RWPE1 (cell line): Measurements from ENCODE around the gene STK38.

ENCODE experiments used
- CTCF ChIA-PET: fragments of 350-600 bp; sonication (Branson Sonifier 250); formaldehyde crosslinking; extraction: SDS; loops from one replicate; lab custom pipeline; 2021; lab: Yijun Ruan, JAX
- POLR2A ChIA-PET: fragments of 400-600 bp; formaldehyde crosslinking; extraction: SDS; loops from one replicate; lab custom pipeline; 2020; ENCODE audit warnings: antibody characterized with exemption; ENCODE audit not compliant: low non-redundant PET; lab: Yijun Ruan, JAX
- DNase-seq: peaks from one replicate; pipeline ENCODE4 v3.0.0; 2012; ENCODE audit warnings: low spot score
- H3K27ac ChIP-seq: fragments of 450-650 bp; 2 replicates; pipeline ENCODE4 v1.5.1; 2017
- CTCF ChIP-seq: fragments of 450-650 bp; conservative IDR thresholded peaks from 2 replicates; pipeline ENCODE4 v1.5.1; 2017; ENCODE audit warnings: low read depth, mild to moderate bottlenecking

STK38 gene

DNA sequence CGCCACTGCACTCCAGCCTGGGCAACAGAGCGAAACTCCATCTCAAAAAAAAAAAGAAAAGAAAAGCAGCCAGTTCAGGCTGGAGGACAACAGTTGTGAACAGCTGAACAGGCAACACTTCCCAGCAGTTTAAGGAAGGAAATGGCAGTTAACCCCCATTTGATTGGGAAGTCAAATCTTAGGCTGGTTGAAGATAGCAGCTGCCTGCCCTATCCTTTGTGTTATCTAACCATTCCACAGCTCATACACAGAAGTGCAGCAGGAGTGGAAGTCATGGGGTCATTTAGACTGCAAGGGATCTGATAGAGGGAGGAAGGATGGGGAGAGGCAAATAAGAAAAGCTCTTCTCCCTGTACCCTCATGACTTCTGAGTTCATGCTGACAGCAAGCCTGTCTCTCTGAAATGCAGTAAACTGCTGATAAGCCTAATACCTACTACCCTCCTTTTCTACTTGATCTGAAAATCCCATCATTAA lies 69.2 kb downstream of the STK38 start:
- POLR2A ChIA-PET, result interaction anchor here (0.6 kb wide), 1 partner anchor 139 kb away, joined by 3 read pairs; no protein-coding TSS in a partner anchor
- H3K27ac ChIP-seq, result no peak overlapping the region
- TF ChIP-seq CTCF, result no peak
- DNase-seq, result no peak
- CTCF ChIA-PET, result no interaction called here

GRCh38 chr6:36469946-36470345 lies 77.3 kb downstream of the STK38 start:
- CTCF ChIA-PET, result interaction anchor here (0.6 to 0.7 kb wide), 2 partner anchors 129 to 769 kb away, joined by 3 to 4 read pairs; no protein-coding TSS in a partner anchor
- no peak overlapping the region for H3K27ac ChIP-seq
- POLR2A ChIA-PET, result no interaction called here
- no peak for DNase-seq
- TF ChIP-seq CTCF, result no peak

DNA sequence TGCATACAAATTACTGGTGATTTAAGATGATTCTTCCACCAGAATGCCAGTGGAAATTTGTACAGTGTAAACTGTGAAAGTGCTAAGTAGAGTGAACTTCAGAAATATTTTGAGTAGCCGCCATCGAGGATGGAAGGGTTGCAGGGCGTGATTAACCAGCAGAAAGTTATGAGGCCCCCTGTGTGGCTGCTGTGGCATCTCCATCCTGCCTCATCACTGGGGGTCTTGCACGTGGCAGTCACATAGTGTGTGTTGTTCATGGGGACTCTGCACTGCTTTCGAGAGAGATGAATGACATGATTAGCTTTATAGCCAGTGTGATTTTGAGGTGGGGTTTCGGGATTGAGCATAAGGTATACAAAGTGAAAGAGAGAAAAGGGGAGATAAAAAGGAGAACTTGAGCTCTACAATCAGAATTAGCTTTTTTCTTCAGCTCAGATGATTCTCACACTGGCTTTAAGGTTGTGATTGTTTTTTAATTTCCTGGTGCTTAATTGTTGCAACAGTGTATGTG lies 78.1 kb downstream of the STK38 start:
- ChIA-PET POLR2A (no interaction called here), CTCF (interaction anchor here (0.6 kb wide), 1 partner anchor 768 kb away, joined by 3 read pairs; no protein-coding TSS in a partner anchor)
- H3K27ac ChIP-seq, result no peak overlapping the region
- DNase-seq, result no peak
- TF ChIP-seq CTCF, result no peak

- ChIA-PET CTCF (no interaction called here), POLR2A (no interaction called here)
- no peak for DNase-seq
- no peak for TF ChIP-seq CTCF
- H3K27ac ChIP-seq, result no peak overlapping the region
Observed at GRCh38 chr6:36467625-36468024, 79.7 kb downstream of the STK38 start.

- no peak overlapping the region for H3K27ac ChIP-seq
- no peak for DNase-seq
- CTCF ChIA-PET, result no interaction called here
- POLR2A ChIA-PET, result no interaction called here
- TF ChIP-seq CTCF, result no peak
Observed at GRCh38 chr6:36464233-36464632, 83.0 kb downstream of the STK38 start.

GRCh38 chr6:36463676-36464075 lies 83.6 kb downstream of the STK38 start:
- ChIA-PET POLR2A (no interaction called here), CTCF (no interaction called here)
- TF ChIP-seq CTCF, result no peak
- no peak for DNase-seq
- H3K27ac ChIP-seq, result no peak overlapping the region
